ENCODE measurements around the gene HAGH. TPM values are rescaled to one million over a fixed set of nuclear protein-coding genes. Genes with fewer than 3 reads are reported as not detected.

Gene HAGH
- total and polyA plus RNA-seq, 10 of the 15 experiments (the other 5 are each of a cell fraction or from before 2014, with no cell fraction given) = 2.0 to 50.1 (median 22.4) TPM

GRCh38 chr16:1773703-1774447 is 52.8 kb downstream of the HAGH start (continued):
- TF ChIP-seq BCL11A (IDR thresholded peaks at IDR 0.05; ENCODE audit: low read depth, low read length) = 0 out of 2 replicates have a peak, but pooled peaks have one; percentile 1
- no peak for TF ChIP-seq ASH2L (IDR thresholded peaks at IDR 0.05; ENCODE audit: borderline replicate concordance, low read depth)

GRCh38 chr16:1772908-1773702 is 53.5 kb downstream of the HAGH start, which contains the start of gene MRPS34:
Gene MRPS34 (minus strand): TSS chr16:1773134. CDS start chr16:1773119, 15 bp downstream.
- H4K20me1 ChIP-seq (ENCODE audit: control insufficient read depth, insufficient read depth) = no peaks in the 10 kb centered on the region
- intact Hi-C loops (cut with micrococcal nuclease; ENCODE audit: unreplicated experiment) = loop anchor here (5.0 kb wide), 1 partner anchor 66 kb away; the partner anchor contains the start of gene MAPK8IP3
- peak within 1 kb of the TSS; percentile 81 for H2AFZ ChIP-seq (ENCODE audit: control insufficient read depth, low read depth, low read length)
- peaks cover 15% of the 10 kb centered on the region for H3K4me1 ChIP-seq (ENCODE audit: control insufficient read depth, insufficient read depth, low read length)
- TSS peak; percentile 22 for BruUV-seq (replicated peaks)
- in situ Hi-C loops (cut with MboI) = loop anchor here (5.0 kb wide), 1 partner anchor 61 kb away; no protein-coding TSS in a partner anchor
- H3K9ac ChIP-seq (ENCODE audit: control insufficient read depth, insufficient read depth, low read length) = peak within 1 kb of the TSS; percentile 78
- peak within 1 kb of the TSS; percentile 94 for H3K4me2 ChIP-seq (ENCODE audit: control insufficient read depth, insufficient read depth)
- FAIRE-seq = peak; percentile 27
- peaks cover 43% of the 10 kb centered on the region for H3K79me2 ChIP-seq (ENCODE audit: control insufficient read depth, insufficient read depth, low read length)
- DNase-seq (ENCODE audit: low read depth, low spot score) = peak; percentile 17
- H3K27ac ChIP-seq (ENCODE audit: control insufficient read depth, insufficient read depth) = peak within 1 kb of the TSS; percentile 89
- H3K27me3 ChIP-seq (replicated peaks in 1 of 2; ENCODE audit: control insufficient read depth in 2 of 2, insufficient read depth in 2 of 2, low read length in 1 of 2) = no peaks in the 10 kb centered on the region
- under 1% methylated on average over 76 of the region's 108 CpGs for WGBS (ENCODE audit: insufficient coverage, insufficient replicate concordance, low lambda C conversion rate, missing lambda C conversion rate)
- H3K4me3 ChIP-seq = peak within 1 kb of the TSS; percentile 100
- CTCF ChIA-PET = interaction anchor here (0.7 to 1.9 kb wide), 5 partner anchors 8 to 67 kb away, joined by 3 to 12 read pairs (median 4); partner anchors contain the start of genes MAPK8IP3, NUBP2 and SPSB3
- RAD21 ChIA-PET (ENCODE audit: unreplicated experiment) = interaction anchor here (1.2 to 3.1 kb wide), 2 partner anchors 9 to 95 kb away, joined by 3 to 22 read pairs; partner anchors contain the start of genes JPT2, NUBP2 and SPSB3
- SMC1A ChIA-PET (ENCODE audit: uncharacterized antibody, unreplicated experiment) = interaction anchor here (0.9 kb wide), 1 partner anchor 9 kb away, joined by 3 read pairs; the partner anchor contains the start of genes NUBP2 and SPSB3
- H3K36me3 ChIP-seq (ENCODE audit: control insufficient read depth in 2 of 2, insufficient read depth in 2 of 2, low read length in 1 of 2) = peaks cover 0 to 14% of the 10 kb centered on the region in 2 experiments; a peak in 2 of 4 replicates
- ATAC-seq = peak; percentile 71
- no peaks in the 10 kb centered on the region for H3K9me3 ChIP-seq (replicated peaks; ENCODE audit: control insufficient read depth, insufficient read depth, low read length)
- POLR2A ChIA-PET = interaction anchor here (0.8 to 5.8 kb wide), 3 partner anchors 9 to 73 kb away, joined by 3 to 39 read pairs (median 4); partner anchors contain the start of genes NUBP2 and SPSB3
- TF ChIP-seq NFYA (IDR thresholded peaks at IDR 0.05; ENCODE audit: borderline replicate concordance, low read depth, low read length) (no peak), CHD4 (IDR thresholded peaks at IDR 0.05) (no peak), BHLHE40 (IDR thresholded peaks at IDR 0.05; ENCODE audit: borderline replicate concordance in 1 of 2, low read depth in 2 of 2, low read length in 1 of 2) (peak; percentile 91 to 98), HDAC2 (IDR thresholded peaks at IDR 0.05) (no peak), SIN3A (IDR thresholded peaks at IDR 0.05; ENCODE audit: low read depth, low read length) (peak; percentile 82; the same call in 1 of the 2 replicates), GABPA (IDR thresholded peaks at IDR 0.05; ENCODE audit: low read depth) (peak; percentile 98), WRNIP1 (IDR thresholded peaks at IDR 0.05; ENCODE audit: borderline replicate concordance, low read depth, low read length) (no peak), STAT3 (IDR thresholded peaks at IDR 0.05; ENCODE audit: low read depth, low read length) (no peak), ETV6 (conservative IDR thresholded peaks at IDR 0.05 in 1 of 2, IDR thresholded peaks at IDR 0.05 in 1 of 2; ENCODE audit: borderline replicate concordance in 1 of 2, low read depth in 1 of 2) (no peak), YBX1 (IDR thresholded peaks at IDR 0.05) (no peak), CBFB (IDR thresholded peaks at IDR 0.05; ENCODE audit: low read depth) (peak; percentile 62; the same call in 1 of the 2 replicates), SP1 (IDR thresholded peaks at IDR 0.05; ENCODE audit: low read depth, low read length) (peak; percentile 28), TBL1XR1 (IDR thresholded peaks at IDR 0.05; ENCODE audit: low read depth, low read length) (0 out of 2 replicates have a peak, but pooled peaks have one; percentile 17), SREBF2 (IDR thresholded peaks at IDR 0.05; ENCODE audit: low read length) (peak; percentile 59)
- TF ChIP-seq, protein P1, sequence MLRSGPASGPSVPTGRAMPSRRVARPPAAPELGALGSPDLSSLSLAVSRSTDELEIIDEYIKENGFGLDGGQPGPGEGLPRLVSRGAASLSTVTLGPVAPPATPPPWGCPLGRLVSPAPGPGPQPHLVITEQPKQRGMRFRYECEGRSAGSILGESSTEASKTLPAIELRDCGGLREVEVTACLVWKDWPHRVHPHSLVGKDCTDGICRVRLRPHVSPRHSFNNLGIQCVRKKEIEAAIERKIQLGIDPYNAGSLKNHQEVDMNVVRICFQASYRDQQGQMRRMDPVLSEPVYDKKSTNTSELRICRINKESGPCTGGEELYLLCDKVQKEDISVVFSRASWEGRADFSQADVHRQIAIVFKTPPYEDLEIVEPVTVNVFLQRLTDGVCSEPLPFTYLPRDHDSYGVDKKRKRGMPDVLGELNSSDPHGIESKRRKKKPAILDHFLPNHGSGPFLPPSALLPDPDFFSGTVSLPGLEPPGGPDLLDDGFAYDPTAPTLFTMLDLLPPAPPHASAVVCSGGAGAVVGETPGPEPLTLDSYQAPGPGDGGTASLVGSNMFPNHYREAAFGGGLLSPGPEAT (IDR thresholded peaks at IDR 0.05; ENCODE audit: low read depth) = peak; percentile 80
